ENCODE results near the gene MAPK12. TPM values are rescaled to one million over a fixed set of nuclear protein-coding genes. Genes with fewer than 3 reads are reported as not detected.

MAPK12 gene
- total and polyA plus RNA-seq, 2 donors from 2014 or later = 13.4 to 15.9 TPM

GRCh38 chr22:50294319-50294656 lies 32.8 kb upstream of the MAPK12 start:
- H3K9ac ChIP-seq (ENCODE audit: low read length in 3 of 3) = peak overlapping the region in 2 of 3 donors; percentile 54 to 71
- no peak for DNase-seq
- no peak for FAIRE-seq
- peak overlapping the region in 2 of 3 donors; percentile 3 to 39 for H3K4me3 ChIP-seq (ENCODE audit: low read length in 3 of 3)
- H3K36me3 ChIP-seq (ENCODE audit: control insufficient read depth in 2 of 3, insufficient read depth in 3 of 3, low read length in 3 of 3) = peaks cover 0 to 15% (median 10%) of the 10 kb centered on the region in 3 donors
- intact Hi-C loops (cut with DNase I) = no loop called here
- no peaks in the 10 kb centered on the region for H3K9me3 ChIP-seq (ENCODE audit: control insufficient read depth in 2 of 3, insufficient read depth in 1 of 3, low read length in 3 of 3)
- peaks cover 0 to 73% (median 36%) of the 10 kb centered on the region in 3 donors for H3K4me1 ChIP-seq (ENCODE audit: control insufficient read depth in 2 of 3, insufficient read depth in 2 of 3, low read depth in 1 of 3, low read length in 3 of 3)
- no peaks in the 10 kb centered on the region for H3K27me3 ChIP-seq (ENCODE audit: control insufficient read depth, insufficient read depth, low read length)
- no peak for TF ChIP-seq CTCF (IDR thresholded peaks at IDR 0.05; ENCODE audit: borderline replicate concordance, extremely low read depth, insufficient read depth)
- peak overlapping the region; percentile 92 to 93 for H3K27ac ChIP-seq (ENCODE audit: low read depth in 2 of 2, low read length in 2 of 2)

GRCh38 chr22:50293441-50294318 lies 32.2 kb upstream of the MAPK12 start:
- intact Hi-C loops (cut with DNase I) = no loop called here
- Histone ChIP-seq H3K4me3 (ENCODE audit: low read length in 3 of 3) (peak overlapping the region in 1 of 3 donors; percentile 39), H3K9ac (ENCODE audit: low read length in 3 of 3) (peak overlapping the region in 2 of 3 donors; percentile 16 to 71), H3K4me1 (ENCODE audit: control insufficient read depth in 2 of 3, insufficient read depth in 2 of 3, low read depth in 1 of 3, low read length in 3 of 3) (peaks cover 0 to 69% (median 36%) of the 10 kb centered on the region in 3 donors), H3K9me3 (ENCODE audit: control insufficient read depth in 2 of 3, insufficient read depth in 1 of 3, low read length in 3 of 3) (no peaks in the 10 kb centered on the region), H3K27ac (ENCODE audit: low read depth in 2 of 2, low read length in 2 of 2) (peak overlapping the region; percentile 92 to 93), H3K27me3 (ENCODE audit: control insufficient read depth, insufficient read depth, low read length) (no peaks in the 10 kb centered on the region), H3K36me3 (ENCODE audit: control insufficient read depth in 2 of 3, insufficient read depth in 3 of 3, low read length in 3 of 3) (peaks cover 0 to 21% (median 13%) of the 10 kb centered on the region in 3 donors)
- FAIRE-seq (no peak), DNase-seq (peak; percentile 88 to 95 (median 90))
- TF ChIP-seq CTCF (IDR thresholded peaks at IDR 0.05; ENCODE audit: borderline replicate concordance, extremely low read depth, insufficient read depth) = no peak

- no peaks in the 10 kb centered on the region for H3K27me3 ChIP-seq (ENCODE audit: control insufficient read depth, insufficient read depth, low read length)
- FAIRE-seq = no peak
- no peaks in the 10 kb centered on the region for H3K9me3 ChIP-seq (ENCODE audit: control insufficient read depth in 2 of 3, insufficient read depth in 1 of 3, low read length in 3 of 3)
- TF ChIP-seq CTCF (IDR thresholded peaks at IDR 0.05; ENCODE audit: borderline replicate concordance, extremely low read depth, insufficient read depth) = no peak
- peak in 1 of 5 donors; percentile 54 for DNase-seq
- peaks cover 0 to 62% (median 32%) of the 10 kb centered on the region in 3 donors for H3K4me1 ChIP-seq (ENCODE audit: control insufficient read depth in 2 of 3, insufficient read depth in 2 of 3, low read depth in 1 of 3, low read length in 3 of 3)
- peak overlapping the region; percentile 92 to 93 for H3K27ac ChIP-seq (ENCODE audit: low read depth in 2 of 2, low read length in 2 of 2)
- peaks cover 0 to 30% (median 17%) of the 10 kb centered on the region in 3 donors for H3K36me3 ChIP-seq (ENCODE audit: control insufficient read depth in 2 of 3, insufficient read depth in 3 of 3, low read length in 3 of 3)
- H3K4me3 ChIP-seq (ENCODE audit: low read length in 3 of 3) = peak overlapping the region in 1 of 3 donors; percentile 43
- intact Hi-C loops (cut with DNase I) = no loop called here
- H3K9ac ChIP-seq (ENCODE audit: low read length in 3 of 3) = peak overlapping the region in 2 of 3 donors; percentile 54 to 65
These were observed 31.4 kb upstream of the MAPK12 start for GRCh38 chr22:50292643-50293440.
